Dendritic cell treated with granulocyte-macrophage colony-stimulating factor and Interleukin-4, amounts not matched to agents 40 ng/mL and 50 ng/mL, for 4 days (primary cell): Measurements from ENCODE around the gene TUBA1B.
A peak's percentile ranks its signal among the peaks of the same experiment; 100 is the strongest.
"Not testable (repeated sequence)": the region's sequence is repeated elsewhere in the genome, so short reads cannot be mapped to it uniquely, and the experiment has no call there.

Experiments used
- H3K27ac Mint-ChIP-seq: one replicate; pipeline ENCODE4 v1.8.0; 2022; ENCODE audit warnings: mild to moderate bottlenecking, mixed read lengths
- H3K27me3 Mint-ChIP-seq: one replicate; pipeline ENCODE4 v1.8.0; 2022; ENCODE audit warnings: mild to moderate bottlenecking, mixed read lengths
- H3K36me3 Mint-ChIP-seq: one replicate; pipeline ENCODE4 v1.8.0; 2022; ENCODE audit warnings: low read depth, mixed read lengths
- H3K4me1 Mint-ChIP-seq: one replicate; pipeline ENCODE4 v1.8.0; 2022; ENCODE audit warnings: low read depth, mixed read lengths
- H3K4me3 Mint-ChIP-seq: one replicate; pipeline ENCODE4 v1.8.0; 2022; ENCODE audit warnings: mild to moderate bottlenecking, moderate library complexity, mixed read lengths
- H3K9me3 Mint-ChIP-seq: one replicate; pipeline ENCODE4 v1.8.0; 2022; ENCODE audit warnings: mixed read lengths
- intact Hi-C: fragments of 100-400 bp; cut with micrococcal nuclease; formaldehyde crosslinking; loops from one replicate; pipeline ENCODE4 v1.15.0; 2022

The TUBA1B gene

GRCh38 chr12:49131051-49131893 lies at the start of gene TUBA1B:
Gene TUBA1B (minus strand): TSS chr12:49131395. CDS start chr12:49131300, 95 bp downstream.
- H3K9me3 Mint-ChIP-seq = no peaks in the 10 kb centered on the region
- H3K27me3 Mint-ChIP-seq = no peaks in the 10 kb centered on the region
- peaks cover 48% of the 10 kb centered on the region for H3K36me3 Mint-ChIP-seq
- peaks cover 37% of the 10 kb centered on the region for H3K4me1 Mint-ChIP-seq
- intact Hi-C loops = loop anchor here (1.0 to 2.0 kb wide), 2 partner anchors 58 to 62 kb away; partner anchors contain the start of genes RHEBL1 and TUBA1A
- peak within 1 kb of the TSS; percentile 100 for H3K27ac Mint-ChIP-seq
- peak within 1 kb of the TSS; percentile 93 for H3K4me3 Mint-ChIP-seq

GRCh38 chr12:49174218-49174617 lies 43.0 kb upstream of the TUBA1B start:
- intact Hi-C loops = loop anchor here (5.0 kb wide), 1 partner anchor 37 kb away; no protein-coding TSS in a partner anchor
- no peaks in the 10 kb centered on the region for H3K36me3 Mint-ChIP-seq
- no peaks in the 10 kb centered on the region for H3K9me3 Mint-ChIP-seq
- no peak overlapping the region for H3K4me3 Mint-ChIP-seq
- H3K27ac Mint-ChIP-seq = peak overlapping the region; percentile 62
- peaks cover 12% of the 10 kb centered on the region for H3K4me1 Mint-ChIP-seq
- H3K27me3 Mint-ChIP-seq = no peaks in the 10 kb centered on the region

GRCh38 chr12:49170924-49171323 lies 39.7 kb upstream of the TUBA1B start:
- no peak overlapping the region for H3K27ac Mint-ChIP-seq
- H3K9me3 Mint-ChIP-seq = no peaks in the 10 kb centered on the region
- H3K4me1 Mint-ChIP-seq = no peaks in the 10 kb centered on the region
- no peak overlapping the region for H3K4me3 Mint-ChIP-seq
- intact Hi-C loops = loop anchor here (5.0 kb wide), 1 partner anchor 34 kb away; no protein-coding TSS in a partner anchor
- H3K36me3 Mint-ChIP-seq = no peaks in the 10 kb centered on the region
- no peaks in the 10 kb centered on the region for H3K27me3 Mint-ChIP-seq

- Mint-ChIP-seq H3K27me3 (no peaks in the 10 kb centered on the region), H3K4me1 (peaks cover 29% of the 10 kb centered on the region), H3K9me3 (no peaks in the 10 kb centered on the region), H3K27ac (no peak overlapping the region), H3K4me3 (no peak overlapping the region), H3K36me3 (no peaks in the 10 kb centered on the region)
- intact Hi-C loops = no loop called here
Measured at GRCh38 chr12:49165114-49165513, 33.9 kb upstream of the TUBA1B start.

- H3K9me3 Mint-ChIP-seq, H3K27me3 Mint-ChIP-seq, H3K4me3 Mint-ChIP-seq, H3K36me3 Mint-ChIP-seq, intact Hi-C loops: not testable (repeated sequence)
- H3K27ac Mint-ChIP-seq = peak overlapping the region; percentile 83
- H3K4me1 Mint-ChIP-seq = peaks cover 31% of the 10 kb centered on the region
Measured at GRCh38 chr12:49161901-49162300, 30.7 kb upstream of the TUBA1B start.

GRCh38 chr12:49161092-49161795 lies 30.0 kb upstream of the TUBA1B start:
- no peaks in the 10 kb centered on the region for H3K27me3 Mint-ChIP-seq
- intact Hi-C loops = no loop called here
- H3K36me3 Mint-ChIP-seq = no peaks in the 10 kb centered on the region
- H3K4me1 Mint-ChIP-seq = peaks cover 31% of the 10 kb centered on the region
- peak overlapping the region; percentile 83 for H3K27ac Mint-ChIP-seq
- H3K4me3 Mint-ChIP-seq = no peak overlapping the region
- H3K9me3 Mint-ChIP-seq = no peaks in the 10 kb centered on the region

- Mint-ChIP-seq H3K36me3 (no peaks in the 10 kb centered on the region), H3K4me3 (no peak overlapping the region), H3K4me1 (peaks cover 31% of the 10 kb centered on the region), H3K9me3 (no peaks in the 10 kb centered on the region), H3K27me3 (no peaks in the 10 kb centered on the region), H3K27ac (no peak overlapping the region)
- intact Hi-C loops = no loop called here
Measured at GRCh38 chr12:49160399-49160798, 29.2 kb upstream of the TUBA1B start.

- no peak overlapping the region for H3K27ac Mint-ChIP-seq
- H3K4me3 Mint-ChIP-seq = no peak overlapping the region
- H3K27me3 Mint-ChIP-seq = no peaks in the 10 kb centered on the region
- intact Hi-C loops = no loop called here
- no peaks in the 10 kb centered on the region for H3K36me3 Mint-ChIP-seq
- no peaks in the 10 kb centered on the region for H3K9me3 Mint-ChIP-seq
- H3K4me1 Mint-ChIP-seq = no peaks in the 10 kb centered on the region
Measured at GRCh38 chr12:49154221-49154620, 23.0 kb upstream of the TUBA1B start.

GRCh38 chr12:49147384-49147783 lies 16.2 kb upstream of the TUBA1B start:
- Mint-ChIP-seq H3K27me3 (no peaks in the 10 kb centered on the region), H3K4me1 (peaks cover 7% of the 10 kb centered on the region), H3K36me3 (no peaks in the 10 kb centered on the region), H3K4me3 (no peak overlapping the region), H3K27ac (no peak overlapping the region), H3K9me3 (no peaks in the 10 kb centered on the region)
- intact Hi-C loops = no loop called here

GRCh38 chr12:49146406-49146805 lies 15.2 kb upstream of the TUBA1B start:
- Mint-ChIP-seq H3K27ac (no peak overlapping the region), H3K27me3 (no peaks in the 10 kb centered on the region), H3K4me3 (no peak overlapping the region), H3K9me3 (no peaks in the 10 kb centered on the region), H3K4me1 (peaks cover 7% of the 10 kb centered on the region), H3K36me3 (no peaks in the 10 kb centered on the region)
- intact Hi-C loops = no loop called here

GRCh38 chr12:49144384-49144783 lies 13.2 kb upstream of the TUBA1B start:
- intact Hi-C loops = no loop called here
- H3K27me3 Mint-ChIP-seq = no peaks in the 10 kb centered on the region
- no peaks in the 10 kb centered on the region for H3K36me3 Mint-ChIP-seq

GRCh38 chr12:49138999-49139398 lies 7.8 kb upstream of the TUBA1B start:
- no peak overlapping the region for H3K27ac Mint-ChIP-seq
- H3K27me3 Mint-ChIP-seq = no peaks in the 10 kb centered on the region
- intact Hi-C loops = loop anchor here (5.0 kb wide), 1 partner anchor 33 kb away; no protein-coding TSS in a partner anchor
- H3K4me1 Mint-ChIP-seq = peaks cover 9% of the 10 kb centered on the region
- no peak overlapping the region for H3K4me3 Mint-ChIP-seq
- H3K36me3 Mint-ChIP-seq = no peaks in the 10 kb centered on the region
- no peaks in the 10 kb centered on the region for H3K9me3 Mint-ChIP-seq

More at GRCh38 chr12:49144384-49144783, 13.2 kb upstream of the TUBA1B start:
- Mint-ChIP-seq H3K4me3 (no peak overlapping the region), H3K9me3 (no peaks in the 10 kb centered on the region), H3K27ac (no peak overlapping the region), H3K4me1 (peaks cover 7% of the 10 kb centered on the region)

- no peak overlapping the region for H3K4me3 Mint-ChIP-seq
- peaks cover 13% of the 10 kb centered on the region for H3K4me1 Mint-ChIP-seq
- H3K36me3 Mint-ChIP-seq = no peaks in the 10 kb centered on the region
- intact Hi-C loops = loop anchor here (5.0 kb wide), 1 partner anchor 34 kb away; no protein-coding TSS in a partner anchor
- H3K27me3 Mint-ChIP-seq = no peaks in the 10 kb centered on the region
- H3K27ac Mint-ChIP-seq = no peak overlapping the region
- H3K9me3 Mint-ChIP-seq = no peaks in the 10 kb centered on the region
Measured at GRCh38 chr12:49138587-49138986, 7.4 kb upstream of the TUBA1B start.

- Mint-ChIP-seq H3K9me3 (no peaks in the 10 kb centered on the region), H3K4me3 (no peak overlapping the region), H3K36me3 (no peaks in the 10 kb centered on the region), H3K27me3 (no peaks in the 10 kb centered on the region), H3K4me1 (peaks cover 16% of the 10 kb centered on the region), H3K27ac (no peak overlapping the region)
- intact Hi-C loops = loop anchor here (5.0 kb wide), 1 partner anchor 35 kb away; no protein-coding TSS in a partner anchor
Measured at GRCh38 chr12:49137476-49137875, 6.3 kb upstream of the TUBA1B start.
